ENCODE data around the gene COL1A1. TPM values are rescaled to one million over a fixed set of nuclear protein-coding genes. Genes with fewer than 3 reads are reported as not detected.

The COL1A1 gene
- total and polyA plus RNA-seq, 4 donors, result 8.3 to 72.5 (median 35.8) TPM

GRCh38 chr17:50187751-50188530 is 13.5 kb downstream of the COL1A1 start:
- H3K36me3 ChIP-seq (ENCODE audit: control insufficient read depth in 4 of 4, insufficient read depth in 3 of 4, low read depth in 1 of 4, low read length in 3 of 4), result peaks cover 0 to 2% (median 0%) of the 10 kb centered on the region in 4 donors
- H3K4me3 ChIP-seq (ENCODE audit: low read depth in 1 of 3, low read length in 3 of 3), result no peak overlapping the region
- H3K4me1 ChIP-seq (ENCODE audit: control insufficient read depth in 4 of 4, insufficient read depth in 4 of 4, low read length in 3 of 4), result no peaks in the 10 kb centered on the region
- H3K9me3 ChIP-seq (ENCODE audit: control insufficient read depth in 4 of 4, low read length in 3 of 4), result no peaks in the 10 kb centered on the region
- H3K9ac ChIP-seq (ENCODE audit: low read depth in 1 of 2, low read length in 2 of 2), result no peak overlapping the region
- no peaks in the 10 kb centered on the region for H3K27me3 ChIP-seq (ENCODE audit: control insufficient read depth in 4 of 4, insufficient read depth in 4 of 4, low read length in 3 of 4)
- WGBS, result 87% methylated on average over 17 of the region's 17 CpGs
- no peak for DNase-seq (ENCODE audit: low spot score)
- no peak overlapping the region for H3K27ac ChIP-seq (ENCODE audit: low read depth in 1 of 2, low read length in 2 of 2)
- TF ChIP-seq CTCF (IDR thresholded peaks at IDR 0.05; ENCODE audit: low read depth, low read length, missing input control), result no peak
- no peak for TF ChIP-seq HNF4A (conservative IDR thresholded peaks at IDR 0.05)
- no peak for TF ChIP-seq FOXA2 (IDR thresholded peaks at IDR 0.05)
- no peak for TF ChIP-seq ZBTB33 (IDR thresholded peaks at IDR 0.05)
- no peak for TF ChIP-seq EGR1 (IDR thresholded peaks at IDR 0.05; ENCODE audit: low read depth in 2 of 2)
- no peak for TF ChIP-seq TAF1 (conservative IDR thresholded peaks at IDR 0.05)
- no peak for TF ChIP-seq ATF3 (IDR thresholded peaks at IDR 0.05)
- TF ChIP-seq GABPA (IDR thresholded peaks at IDR 0.05 in 1 of 2, conservative IDR thresholded peaks at IDR 0.05 in 1 of 2), result no peak
- no peak for TF ChIP-seq JUND (IDR thresholded peaks at IDR 0.05)
- no peak for TF ChIP-seq SP1 (IDR thresholded peaks at IDR 0.05)
- TF ChIP-seq RAD21 (IDR thresholded peaks at IDR 0.05), result no peak
- TF ChIP-seq RXRA (IDR thresholded peaks at IDR 0.05), result no peak
- TF ChIP-seq FOXA1 (IDR thresholded peaks at IDR 0.05), result no peak
- TF ChIP-seq REST (IDR thresholded peaks at IDR 0.05), result no peak
- no peak for TF ChIP-seq YY1 (IDR thresholded peaks at IDR 0.05)
- TF ChIP-seq MAX (IDR thresholded peaks at IDR 0.05), result no peak
- no peak for TF ChIP-seq NR2F2 (IDR thresholded peaks at IDR 0.05)
- no peak for TF ChIP-seq HNF4G (IDR thresholded peaks at IDR 0.05)

Measured in liver (tissue), 9 donors.